Activated effector memory CD4-positive, alpha-beta T cell treated with Interleukin-2 at 50 U/mL for 16 hours (primary cell): ENCODE results near the gene FHAD1.

ENCODE experiments used
- DNase-seq: peaks from one replicate; pipeline ENCODE4 v3.0.0-alpha.2; 2020

Gene FHAD1

DNA sequence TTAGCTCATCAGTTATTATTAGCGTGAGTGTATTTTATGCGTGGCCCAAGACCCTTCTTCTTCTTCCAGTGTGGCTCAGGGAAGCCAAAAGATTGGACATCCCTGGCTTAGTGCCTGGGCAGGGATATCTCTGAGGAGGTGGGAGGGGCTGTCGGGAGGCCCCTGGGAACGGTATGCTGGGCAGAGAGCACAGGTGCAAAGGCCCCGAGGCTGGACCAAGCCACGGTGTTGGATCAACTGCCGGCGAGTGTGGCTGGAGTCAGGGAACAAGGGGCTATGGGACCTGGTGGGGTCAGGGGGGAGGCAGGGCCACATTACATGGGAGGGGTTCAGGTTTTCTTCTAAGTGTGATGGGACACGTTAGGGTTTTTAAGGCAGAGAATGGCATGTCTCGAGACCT lies 62.7 kb downstream of the FHAD1 start:
- no peak for DNase-seq

DNA sequence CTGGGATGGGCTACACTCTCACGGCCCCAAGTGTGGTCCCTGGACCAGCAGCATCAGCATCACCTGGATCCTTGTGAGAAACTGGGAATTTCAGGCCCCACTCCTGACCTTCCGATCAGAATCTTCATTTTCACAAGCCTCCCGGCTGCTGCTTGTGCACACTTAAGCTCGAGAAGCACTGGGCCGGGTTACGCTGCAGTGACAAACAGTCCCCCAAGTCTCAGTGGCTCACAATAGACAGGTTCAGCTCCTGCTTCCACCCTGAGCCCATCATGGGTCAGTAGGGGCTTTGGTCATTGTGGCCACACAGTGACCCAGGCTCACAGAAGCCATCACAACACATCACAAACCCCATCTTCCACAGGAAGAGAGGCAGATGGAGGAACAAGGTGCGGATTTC lies 63.5 kb downstream of the FHAD1 start:
- DNase-seq: no peak

DNA sequence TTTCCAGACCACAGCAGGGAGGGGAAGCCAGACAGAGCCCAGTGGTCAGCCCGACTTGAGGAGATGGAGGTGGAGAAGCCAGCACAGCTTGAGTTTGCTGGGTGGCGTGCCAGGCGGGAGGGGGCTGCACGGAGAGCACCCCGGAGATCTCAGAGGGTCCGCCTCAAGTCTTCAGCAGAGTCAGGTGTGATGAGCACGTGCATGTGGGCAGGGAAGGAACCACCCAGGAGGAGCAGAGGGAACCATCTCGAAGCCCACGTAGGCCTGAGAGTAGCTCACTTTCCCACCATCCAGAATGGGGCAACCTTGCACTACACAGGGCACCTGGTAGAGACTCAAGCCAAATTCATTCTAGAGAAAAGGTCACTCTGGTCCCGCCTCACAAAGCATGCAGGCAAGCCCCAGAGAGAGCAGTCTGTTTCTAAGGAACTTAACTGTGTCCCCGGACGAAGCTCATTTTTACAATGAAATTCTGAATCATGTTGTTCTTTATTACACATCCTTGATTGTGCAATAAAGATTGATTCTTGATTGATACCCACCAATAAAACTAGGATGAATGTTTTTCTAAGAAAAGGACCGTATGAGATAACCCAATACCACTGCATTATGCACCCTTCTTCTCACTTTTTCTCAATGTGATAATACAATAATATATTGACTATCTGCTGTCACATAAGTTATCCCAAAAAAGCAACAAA lies 64.2 kb downstream of the FHAD1 start:
- DNase-seq: no peak

DNA sequence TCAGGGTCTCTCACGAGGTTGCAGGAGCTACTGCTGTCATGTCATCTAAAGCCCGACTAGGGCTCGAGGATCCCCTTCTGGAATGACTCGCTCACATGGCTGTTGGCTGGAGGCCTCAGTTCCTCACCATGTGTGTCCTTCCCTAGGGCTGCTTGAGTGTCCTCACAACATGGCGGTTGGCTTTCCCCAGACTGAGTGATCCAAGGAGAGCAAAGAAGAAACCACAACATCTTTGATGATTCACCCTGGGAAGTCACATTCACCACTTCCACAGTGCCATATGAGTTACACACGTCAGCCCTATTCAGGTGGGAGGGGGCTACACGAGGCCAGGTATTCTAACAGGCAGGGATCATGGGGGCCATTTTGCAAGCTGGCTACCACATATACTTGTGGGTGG lies 64.9 kb downstream of the FHAD1 start:
- DNase-seq: no peak

DNA sequence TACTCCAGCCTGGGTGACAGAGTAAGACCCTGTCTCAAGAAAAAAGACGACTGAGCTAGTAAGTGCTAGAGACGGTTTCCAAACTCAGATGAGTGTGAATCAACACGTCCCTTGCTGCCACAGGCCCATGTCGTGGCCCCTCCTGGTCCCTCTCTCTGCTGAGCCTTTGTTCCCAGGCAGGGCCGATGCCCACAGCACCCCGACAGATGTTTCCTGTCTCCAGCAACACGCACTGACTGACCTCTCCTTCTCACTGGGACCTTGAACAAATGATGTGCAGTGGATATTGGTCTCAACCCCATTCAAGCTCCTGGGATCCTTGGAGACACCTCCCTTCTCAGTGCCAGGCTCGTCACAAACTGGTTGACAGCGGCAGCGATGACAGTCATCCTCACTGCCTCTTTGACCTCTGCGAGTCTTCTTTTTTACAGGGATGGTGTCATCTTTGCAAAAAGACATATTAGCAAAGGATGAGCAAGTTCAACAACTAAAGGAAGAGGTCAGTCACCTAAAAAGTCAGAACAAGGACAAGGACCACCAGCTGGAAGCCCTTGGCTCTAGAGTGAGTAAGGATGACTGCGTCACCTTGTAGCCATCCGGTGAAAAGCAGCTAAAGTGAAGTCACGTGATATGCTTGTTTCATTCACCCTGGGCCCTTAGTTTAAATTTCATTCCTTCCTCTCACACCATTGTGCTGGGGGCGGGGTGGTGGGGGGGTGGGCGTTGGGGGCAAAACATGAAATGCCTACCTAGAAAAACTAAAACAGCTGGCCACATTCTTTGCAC lies 65.8 kb downstream of the FHAD1 start:
- DNase-seq: no peak

DNA sequence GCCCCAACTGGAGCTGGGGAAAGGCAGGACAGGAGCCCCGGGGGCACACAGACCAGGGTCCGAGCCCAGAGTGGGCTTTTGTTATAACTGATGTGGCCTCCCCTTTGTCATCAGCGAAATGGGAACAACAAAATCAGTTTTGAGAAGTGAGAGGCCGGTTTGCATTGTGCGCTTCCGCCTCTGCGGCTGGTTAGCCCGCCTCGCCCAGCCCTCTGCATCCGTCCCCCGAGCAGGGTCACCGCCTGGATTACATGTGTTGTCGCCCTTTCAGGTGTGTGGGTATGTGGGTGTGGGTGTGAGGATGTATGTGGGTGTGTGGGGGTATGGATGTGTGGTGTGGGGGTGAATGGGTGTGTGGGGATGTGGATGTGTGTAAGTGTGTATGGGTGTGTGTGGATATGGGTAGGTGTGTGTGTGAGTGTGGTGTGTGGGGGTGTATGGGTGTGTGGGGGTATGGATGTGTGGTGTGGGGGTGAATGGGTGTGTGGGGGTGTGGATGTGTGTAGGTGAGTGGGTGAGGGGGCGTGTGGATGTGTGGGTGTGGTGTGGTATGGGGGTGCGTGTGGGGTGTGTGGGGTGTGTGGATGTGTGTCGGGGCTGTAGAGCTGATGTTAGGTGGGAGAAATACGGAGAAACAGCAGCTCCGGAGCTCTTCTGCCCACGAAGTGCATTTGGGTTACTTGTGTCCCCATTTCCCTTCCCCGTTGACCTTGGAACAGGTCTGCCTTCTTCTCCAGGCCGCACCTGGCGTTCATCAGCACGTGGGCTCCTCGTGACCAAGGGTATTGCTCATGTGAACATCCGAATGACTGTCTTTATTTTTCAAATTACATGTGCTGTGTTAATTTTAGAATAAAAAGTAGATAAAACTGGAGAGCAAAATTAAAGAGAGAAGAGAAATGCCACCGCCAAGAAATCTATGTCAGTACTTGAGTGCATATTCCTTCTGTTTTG lies 67.6 kb downstream of the FHAD1 start:
- no peak for DNase-seq

DNA sequence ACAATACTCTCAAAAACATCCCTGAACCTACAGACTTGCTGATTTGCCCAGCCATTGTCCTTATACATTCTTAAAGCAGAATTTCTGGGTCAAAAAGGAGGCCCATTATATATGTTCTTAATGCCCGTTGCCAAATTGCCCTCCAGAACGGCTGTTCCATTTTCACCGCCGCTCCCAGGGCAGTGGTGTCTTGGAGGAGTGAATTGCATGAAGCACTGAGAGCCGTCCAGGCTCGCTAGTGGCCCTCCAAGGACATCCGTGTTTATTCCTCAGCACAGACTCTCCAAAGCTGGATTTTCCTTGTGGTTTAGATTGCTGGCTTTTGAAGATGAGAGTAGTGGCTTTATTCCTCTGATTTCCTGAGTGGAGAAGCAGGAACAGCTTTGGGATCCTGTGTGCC lies 68.8 kb downstream of the FHAD1 start:
- DNase-seq: no peak

DNA sequence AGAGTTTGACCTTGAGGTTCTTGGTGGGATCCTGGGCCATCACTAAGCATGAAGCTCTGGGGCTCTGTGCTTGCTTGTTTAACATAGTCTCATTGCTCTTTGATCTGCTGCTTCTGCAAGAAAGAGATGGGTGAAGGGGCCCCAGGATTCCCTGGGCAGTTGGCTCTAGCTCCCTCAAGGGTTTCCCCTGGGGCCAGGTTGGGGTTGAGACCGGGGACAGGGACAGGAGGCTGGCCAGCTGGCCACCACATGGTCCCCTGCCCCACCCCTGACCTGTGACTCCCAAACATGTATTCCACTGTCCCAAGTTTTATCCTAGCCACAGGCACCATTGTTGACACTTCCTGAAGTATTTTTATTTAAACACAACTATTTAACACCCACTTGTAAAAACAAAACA lies 69.5 kb downstream of the FHAD1 start:
- DNase-seq: no peak

DNA sequence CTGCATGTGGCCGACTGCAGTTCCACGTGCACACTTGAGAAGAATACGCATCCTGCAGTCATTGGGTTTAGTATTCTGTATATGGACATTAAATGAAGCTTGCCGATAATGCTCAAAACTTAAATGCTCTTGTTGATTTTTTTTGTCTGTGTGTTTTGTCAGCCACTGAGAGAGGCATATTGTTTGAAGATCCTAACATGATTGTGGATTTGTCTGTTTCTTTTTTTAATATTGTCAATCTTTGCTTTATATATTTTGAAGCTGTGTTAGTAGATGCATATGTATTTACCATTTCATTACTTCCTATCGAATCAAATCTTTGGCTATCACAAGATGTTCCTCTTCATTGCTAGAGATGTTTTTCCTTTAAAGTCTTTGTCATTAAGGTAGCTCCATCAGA lies 73.2 kb downstream of the FHAD1 start:
- no peak for DNase-seq

DNA sequence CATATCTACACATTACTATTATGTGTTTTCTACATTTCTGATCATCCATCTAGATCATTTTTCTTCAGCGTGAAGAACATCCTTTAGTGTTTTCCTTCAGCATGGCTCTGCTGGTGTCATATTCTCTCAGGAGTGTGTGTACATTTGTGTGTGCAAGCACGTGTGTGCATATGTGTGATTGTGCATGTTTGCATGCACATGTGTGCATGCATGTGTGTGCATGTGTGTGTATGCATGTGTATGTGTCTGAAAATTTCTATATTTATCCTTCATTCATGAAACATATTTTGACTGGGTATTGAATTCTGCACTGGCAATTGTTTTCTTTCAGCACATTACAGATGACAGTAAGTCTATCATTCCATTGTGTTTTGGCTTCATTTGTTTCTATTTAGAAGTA lies 74.6 kb downstream of the FHAD1 start:
- no peak for DNase-seq

DNA sequence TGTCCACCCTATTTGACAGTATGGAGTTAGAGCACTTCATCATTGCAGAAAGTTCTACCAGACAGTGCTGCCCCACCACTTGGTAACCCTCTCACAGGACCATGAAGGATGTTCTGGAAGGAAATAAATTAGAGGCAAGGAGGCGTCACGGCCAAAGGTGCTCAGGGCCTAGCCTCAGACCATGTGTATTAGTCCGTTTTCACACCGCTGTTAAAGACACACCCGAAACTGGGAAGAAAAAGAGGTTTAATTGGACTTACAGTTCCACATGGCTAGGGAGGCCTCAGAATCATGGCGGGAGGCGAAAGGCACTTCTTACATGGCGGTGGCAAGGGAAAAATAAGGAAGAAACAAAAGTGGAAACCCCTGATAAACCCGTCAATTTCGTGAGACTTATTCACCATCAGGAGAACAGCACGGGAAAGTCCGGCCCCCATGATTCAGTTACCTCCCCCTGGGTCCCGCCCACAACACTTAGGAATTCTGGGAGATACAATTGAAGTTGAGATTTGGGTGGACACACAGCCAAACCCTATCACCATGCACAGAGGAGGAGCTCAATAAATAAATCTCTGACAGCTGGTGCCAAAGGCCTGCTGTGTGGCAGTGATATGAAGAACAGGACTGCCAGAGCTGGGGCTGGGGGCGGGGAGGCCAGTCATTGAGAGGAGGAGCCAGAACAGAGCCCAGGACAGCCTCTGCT lies 75.8 kb downstream of the FHAD1 start:
- DNase-seq: no peak

DNA sequence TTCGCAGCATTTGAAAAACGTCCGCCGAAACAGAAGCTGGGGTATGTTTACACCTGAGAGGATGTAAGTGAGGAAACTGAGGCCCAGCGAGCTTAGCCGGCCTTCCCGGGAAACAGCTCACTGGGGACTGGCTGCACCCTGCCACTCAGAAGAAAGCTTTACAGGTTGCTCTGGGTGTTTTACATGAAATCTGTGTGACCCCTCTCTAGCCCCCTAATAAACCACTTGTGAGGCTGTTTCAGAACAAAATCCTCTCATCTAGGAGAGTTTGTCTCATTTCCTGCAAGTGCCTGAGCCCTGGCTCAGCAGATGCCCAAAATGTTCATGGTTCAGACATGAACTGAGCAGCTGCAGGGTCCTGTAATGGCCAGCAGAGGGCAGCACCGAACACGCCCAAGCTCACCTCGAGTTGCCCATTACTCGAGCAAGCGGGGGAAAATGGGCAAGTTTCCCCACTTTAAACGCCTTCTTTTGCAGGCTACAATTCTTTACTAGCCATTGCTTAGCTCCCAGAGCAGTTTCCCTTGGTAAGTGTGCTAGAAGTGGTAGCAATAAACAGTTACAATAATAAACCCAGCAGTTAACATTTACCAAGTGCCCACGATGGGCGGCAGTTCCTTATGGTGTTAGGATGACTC lies 76.4 kb downstream of the FHAD1 start:
- peak; percentile 59 for DNase-seq

DNA sequence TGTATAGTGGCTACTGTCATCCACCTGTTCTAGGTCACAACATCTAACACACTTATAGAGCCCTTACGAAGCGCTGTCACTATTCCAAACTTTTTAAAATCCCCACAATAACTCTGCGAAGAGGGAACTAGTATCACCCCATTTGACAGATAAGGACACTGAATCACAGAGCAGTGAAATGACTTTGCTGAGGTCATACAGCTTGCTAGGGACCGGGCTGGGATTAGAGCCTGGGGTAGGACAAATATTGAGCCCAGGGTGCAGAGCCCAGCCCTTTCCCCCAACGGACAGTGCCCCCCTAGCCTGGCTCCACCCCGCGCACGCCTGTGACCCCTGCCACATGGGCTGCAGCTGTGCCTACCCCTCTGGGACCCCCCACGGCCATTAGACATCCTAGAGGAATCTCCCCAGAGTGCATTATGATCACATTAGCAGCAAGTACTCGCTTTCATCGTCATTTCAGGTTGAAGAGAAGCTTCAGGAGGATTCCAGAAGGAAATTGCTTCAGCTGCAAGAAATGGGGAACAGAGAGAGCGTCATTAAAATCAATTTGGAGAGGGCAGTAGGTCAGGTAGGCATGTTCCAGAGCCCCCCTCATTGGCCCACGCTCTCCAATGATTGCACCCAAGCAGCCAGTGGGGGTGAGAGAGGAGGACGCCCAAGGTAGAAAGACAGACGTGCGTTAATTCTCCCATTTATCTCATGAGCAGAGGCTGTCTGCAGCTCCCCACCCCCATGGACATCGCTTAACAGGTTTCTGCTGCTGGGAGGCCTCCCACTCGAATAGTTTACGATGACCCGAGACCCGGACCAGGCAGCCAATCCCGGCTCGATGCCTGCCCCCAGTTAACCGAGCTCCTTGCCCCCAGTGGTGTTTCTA lies 77.2 kb downstream of the FHAD1 start:
- no peak for DNase-seq

DNA sequence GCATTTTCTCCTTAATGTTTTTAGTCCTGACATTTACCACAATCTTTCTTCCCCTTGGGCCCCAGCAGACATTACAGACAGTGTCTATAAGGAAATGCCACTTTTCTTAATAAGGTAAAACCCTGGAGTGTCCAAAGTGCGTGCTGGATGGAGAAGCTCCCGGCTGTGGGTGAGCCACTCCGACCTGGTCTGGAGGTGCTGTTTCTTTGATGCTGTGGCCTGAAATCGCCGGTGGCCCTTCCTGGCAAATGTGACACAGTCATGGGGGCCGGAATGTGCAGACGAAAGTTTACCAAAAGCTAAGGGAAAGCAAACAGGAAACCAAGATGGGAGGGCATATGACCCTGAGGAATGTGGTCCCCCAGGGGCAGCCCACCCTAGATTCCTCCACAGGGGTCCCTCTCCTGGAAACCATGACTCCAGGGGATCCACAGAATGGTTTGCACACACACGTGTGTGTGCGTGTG lies 77.9 kb downstream of the FHAD1 start:
- no peak for DNase-seq

DNA sequence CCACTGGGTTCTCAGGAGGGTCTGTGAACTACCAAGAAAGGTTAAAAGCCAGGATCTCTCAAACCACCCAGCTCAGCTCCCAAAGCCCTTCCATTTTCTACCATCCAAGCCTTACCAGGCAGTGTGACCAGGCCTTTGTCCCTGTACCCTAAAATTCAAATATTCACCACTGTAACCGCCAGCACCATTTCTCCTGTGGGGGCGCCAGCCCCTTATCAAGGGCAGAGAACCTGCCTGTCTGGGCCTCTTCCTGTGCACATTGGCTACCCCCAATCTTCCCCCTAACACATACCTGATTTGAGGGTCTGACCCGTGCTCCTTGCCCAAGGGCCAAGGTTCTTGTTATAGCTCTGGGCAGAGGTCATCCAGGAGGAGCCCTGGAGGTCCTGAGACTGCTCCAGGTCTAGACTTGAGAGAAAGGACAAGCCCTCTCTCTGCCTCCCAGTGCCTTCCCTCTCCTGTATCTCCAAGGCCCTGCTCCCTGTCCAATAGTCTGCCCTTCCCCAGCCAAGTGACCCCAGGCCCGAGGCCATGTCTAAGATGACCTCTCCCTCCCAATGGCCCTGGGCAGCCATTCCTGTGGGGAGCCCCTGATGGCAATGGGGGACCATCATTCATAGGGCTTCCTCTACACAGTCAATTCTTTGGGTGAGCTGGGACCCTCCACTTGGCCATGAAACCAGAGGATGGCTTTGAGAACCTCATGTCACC lies 78.5 kb downstream of the FHAD1 start:
- DNase-seq: no peak

DNA sequence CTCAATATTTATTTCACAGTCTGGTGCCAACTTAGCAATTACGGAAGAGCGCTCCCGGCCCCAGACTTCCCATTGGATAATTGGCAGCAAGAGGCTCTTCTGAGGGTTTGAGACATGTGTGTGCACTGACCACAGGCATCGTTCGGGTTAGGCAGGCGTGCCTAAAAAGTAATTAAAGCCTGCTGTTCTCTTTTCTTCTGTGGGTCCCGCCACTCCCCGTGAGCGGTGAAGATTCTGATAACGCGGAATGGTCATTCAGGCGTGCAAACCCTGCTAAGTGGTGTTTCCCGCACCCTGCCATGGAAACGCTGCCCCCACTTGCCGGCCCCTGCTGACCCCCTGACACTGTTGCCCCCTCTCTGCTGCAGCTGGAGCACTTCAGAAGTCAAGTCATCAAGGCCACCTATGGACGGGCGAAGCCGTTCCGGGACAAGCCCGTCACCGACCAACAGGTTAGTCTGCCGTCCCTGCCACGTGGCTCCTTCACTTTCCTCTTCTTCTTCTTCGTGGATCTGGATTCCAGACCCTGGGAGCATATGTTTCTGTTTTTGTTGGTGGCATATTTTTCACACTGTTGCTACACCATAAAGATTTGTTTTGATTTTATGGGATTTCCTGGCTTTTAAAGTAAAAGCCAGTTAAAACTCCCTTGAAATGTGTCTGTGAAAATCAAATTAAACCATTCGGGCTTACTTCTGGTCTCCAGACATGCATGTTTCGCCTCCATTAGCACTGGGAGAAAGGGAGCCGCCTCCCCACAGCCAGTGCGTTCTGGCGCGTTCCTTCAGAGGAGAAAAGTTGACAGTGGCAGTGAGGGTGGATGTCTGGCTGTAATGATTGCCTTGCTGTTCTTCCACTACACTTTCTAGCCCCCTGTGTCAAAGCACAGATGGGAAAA lies 79.9 kb downstream of the FHAD1 start:
- no peak for DNase-seq

DNA sequence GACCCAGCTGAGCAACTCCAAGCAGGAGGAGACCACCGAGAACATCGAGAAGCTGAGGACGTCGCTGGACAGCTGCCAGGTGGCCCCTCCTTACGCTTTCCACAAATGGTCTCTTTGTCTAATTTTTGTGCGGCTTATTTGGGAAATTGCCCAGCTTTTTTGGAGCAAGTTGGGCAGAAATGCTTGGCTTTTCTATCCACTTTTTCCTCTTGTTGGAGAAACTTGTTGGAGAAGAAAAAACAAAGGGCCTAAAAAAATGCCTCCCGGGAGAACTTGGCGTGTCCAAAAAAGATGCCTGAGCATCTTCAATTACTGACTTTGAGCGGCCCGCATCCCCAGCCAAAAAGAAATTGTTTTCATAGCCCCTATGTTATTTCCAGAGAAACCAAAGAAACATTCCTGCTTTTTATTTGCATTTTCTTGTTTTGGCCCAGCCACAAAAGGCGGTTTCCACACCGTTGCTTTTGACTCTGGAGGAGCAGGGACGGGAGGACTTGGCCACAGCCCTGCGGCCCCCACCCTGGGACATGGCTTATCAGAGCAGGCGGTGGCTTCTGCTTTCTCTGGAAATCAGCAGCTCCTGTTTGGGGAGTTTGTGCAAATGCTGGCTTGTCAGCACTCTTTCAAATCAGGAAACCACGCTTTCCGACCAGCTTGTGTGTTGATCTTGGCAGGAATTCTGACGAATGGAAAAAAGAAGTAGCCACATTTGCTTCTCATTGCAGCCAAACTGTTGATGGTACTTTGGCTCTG lies 81.5 kb downstream of the FHAD1 start:
- no peak for DNase-seq

DNA sequence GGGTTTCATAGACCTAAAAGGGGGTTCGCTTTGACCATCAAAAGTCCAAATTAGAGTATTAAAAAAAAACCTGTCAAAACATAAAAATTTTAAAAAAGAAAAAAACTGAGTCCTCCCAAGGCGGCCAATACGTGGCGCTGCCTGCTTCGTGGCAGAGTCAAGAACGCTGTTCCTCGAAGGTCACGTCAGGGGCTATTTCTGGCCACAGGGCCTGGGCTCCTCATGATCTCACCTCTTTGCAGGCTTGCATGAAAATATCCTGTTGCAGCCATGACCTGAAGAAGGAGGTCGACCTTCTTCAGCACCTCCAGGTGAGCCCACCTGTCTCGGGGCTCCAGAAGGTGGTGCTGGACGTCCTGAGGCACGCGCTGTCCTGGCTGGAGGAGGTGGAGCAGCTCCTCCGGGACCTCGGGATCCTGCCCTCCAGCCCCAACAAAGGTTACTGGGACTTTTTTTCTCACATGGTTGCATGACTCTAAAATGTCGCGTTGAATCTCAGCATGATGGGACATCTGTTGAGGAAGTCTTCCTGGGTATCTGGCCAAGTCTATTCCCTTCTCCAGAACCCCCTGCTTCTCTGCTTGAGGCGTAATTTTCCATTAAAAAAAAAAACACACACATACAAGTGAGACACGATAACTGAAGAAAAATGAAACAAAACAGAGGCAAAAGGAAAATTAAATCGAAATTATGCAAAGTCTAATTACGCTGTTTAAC lies 82.2 kb downstream of the FHAD1 start:
- DNase-seq: no peak
